Loucy (cell line): ENCODE results near the gene RAP1GDS1.

Experiments
- H2AFZ ChIP-seq: fragments of 200-600 bp; sonication (generic); 2 replicates; pipeline ENCODE4 v1.6.0; 2016; ENCODE audit warnings: antibody characterized with exemption, mild to moderate bottlenecking, low read length, moderate library complexity
- H3F3A ChIP-seq: fragments of 200-600 bp; 2 replicates; pipeline ENCODE4 v1.6.0; 2016; ENCODE audit warnings: antibody characterized with exemption, low read depth, mild to moderate bottlenecking
- H3K27me3 ChIP-seq: fragments of 200-600 bp; sonication (generic); 2 replicates; pipeline ENCODE4 v1.6.1; 2014; ENCODE audit warnings: low read length, mild to moderate bottlenecking; ENCODE audit not compliant: insufficient read depth, poor library complexity, severe bottlenecking
- H3K36me3 ChIP-seq: fragments of 200-600 bp; sonication (generic); 2 replicates; pipeline ENCODE4 v1.6.1; 2016; ENCODE audit warnings: low read length; ENCODE audit not compliant: insufficient read depth
- H3K4me1 ChIP-seq: fragments of 200-600 bp; sonication (generic); 2 replicates; pipeline ENCODE4 v1.5.1; 2014; ENCODE audit warnings: low read length, mild to moderate bottlenecking; ENCODE audit not compliant: insufficient read depth, poor library complexity, severe bottlenecking
- H3K4me2 ChIP-seq: fragments of 200-600 bp; sonication (generic); 2 replicates; pipeline ENCODE4 v1.6.0; 2014; ENCODE audit warnings: antibody characterized with exemption, low read length, low read depth, mild to moderate bottlenecking; ENCODE audit not compliant: poor library complexity, severe bottlenecking
- H3K4me3 ChIP-seq: fragments of 200-600 bp; sonication (generic); 2 replicates; pipeline ENCODE4 v1.5.1; 2014; ENCODE audit warnings: low read length, mild to moderate bottlenecking, mixed read lengths; ENCODE audit not compliant: poor library complexity, severe bottlenecking
- H3K79me2 ChIP-seq: fragments of 200-600 bp; sonication (generic); 2 replicates; pipeline ENCODE4 v1.6.1; 2014; ENCODE audit warnings: low read length; ENCODE audit not compliant: insufficient read depth
- H3K9ac ChIP-seq: fragments of 200-600 bp; sonication (generic); 2 replicates; pipeline ENCODE4 v1.6.0; 2014; ENCODE audit warnings: mild to moderate bottlenecking, low read depth, low read length, moderate library complexity; ENCODE audit not compliant: poor library complexity, severe bottlenecking
- H3K9me2 ChIP-seq: fragments of 200-600 bp; sonication (generic); replicated peaks from 2 replicates; pipeline ENCODE4 v1.6.1; 2016; ENCODE audit warnings: low read depth, low read length, mixed read lengths
- H3K9me3 ChIP-seq: fragments of 200-600 bp; sonication (generic); 2 replicates; pipeline ENCODE4 v1.6.1; 2014; ENCODE audit warnings: mild to moderate bottlenecking, antibody characterized with exemption, low read length, low read depth; ENCODE audit not compliant: insufficient read depth
- H4K20me1 ChIP-seq: fragments of 200-600 bp; sonication (generic); 2 replicates; pipeline ENCODE4 v1.6.0; 2014; ENCODE audit warnings: antibody characterized with exemption, low read length, mild to moderate bottlenecking; ENCODE audit not compliant: insufficient read depth, poor library complexity, severe bottlenecking
- CTCF ChIP-seq: fragments of 200-600 bp; sonication (generic); conservative IDR thresholded peaks from 2 replicates; pipeline ENCODE4 v1.5.1; 2014; ENCODE audit warnings: mild to moderate bottlenecking, antibody characterized with exemption, low read length
- EZH2phosphoT487 ChIP-seq: fragments of 200-600 bp; IDR thresholded peaks from 2 replicates; pipeline ENCODE4 v1.6.1; 2018; ENCODE audit warnings: antibody characterized with exemption, mild to moderate bottlenecking, moderate library complexity, borderline replicate concordance

Gene RAP1GDS1

GRCh38 chr4:98421111-98421510 is 159.9 kb downstream of the RAP1GDS1 start:
- Histone ChIP-seq H3K79me2 (no peaks in the 10 kb centered on the region), H3K9me3 (no peaks in the 10 kb centered on the region), H4K20me1 (no peaks in the 10 kb centered on the region), H2AFZ (no peak overlapping the region), H3K4me2 (no peak overlapping the region), H3K4me1 (no peaks in the 10 kb centered on the region), H3K9me2 (no peaks in the 10 kb centered on the region), H3K27me3 (no peaks in the 10 kb centered on the region), H3K9ac (no peak overlapping the region), H3K4me3 (no peak overlapping the region), H3F3A (no peaks in the 10 kb centered on the region), H3K36me3 (peaks cover 72% of the 10 kb centered on the region)
- TF ChIP-seq CTCF: no peak
- no peak for TF ChIP-seq EZH2phosphoT487

DNA sequence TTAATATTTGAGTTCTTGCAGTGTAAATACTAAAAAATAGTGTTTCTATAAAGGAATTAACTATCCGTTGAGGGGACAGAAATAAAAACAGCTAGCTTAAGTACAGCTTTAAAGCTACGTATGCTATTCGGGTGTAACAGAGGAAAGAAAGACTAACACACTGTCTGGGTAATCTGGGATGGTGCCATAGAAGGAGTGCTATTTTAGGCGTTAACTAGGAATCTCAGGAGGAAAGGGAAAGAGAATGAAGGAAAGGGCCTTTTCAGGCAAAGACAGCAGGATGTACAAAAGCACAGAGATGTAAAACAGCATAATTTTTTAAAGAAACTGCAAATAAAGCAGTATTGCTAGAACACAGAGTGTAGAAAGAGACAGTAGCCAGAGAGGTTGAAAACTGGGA is 161.8 kb downstream of the RAP1GDS1 start:
- no peak overlapping the region for H3K9ac ChIP-seq
- H3F3A ChIP-seq: no peaks in the 10 kb centered on the region
- H3K9me3 ChIP-seq: no peaks in the 10 kb centered on the region
- no peak overlapping the region for H2AFZ ChIP-seq
- H3K4me2 ChIP-seq: no peak overlapping the region
- H3K79me2 ChIP-seq: no peaks in the 10 kb centered on the region
- no peaks in the 10 kb centered on the region for H3K27me3 ChIP-seq
- H3K4me1 ChIP-seq: no peaks in the 10 kb centered on the region
- no peaks in the 10 kb centered on the region for H3K9me2 ChIP-seq
- TF ChIP-seq EZH2phosphoT487: no peak
- TF ChIP-seq CTCF: no peak
- H3K4me3 ChIP-seq: no peak overlapping the region
- H4K20me1 ChIP-seq: no peaks in the 10 kb centered on the region
- H3K36me3 ChIP-seq: peaks cover 58% of the 10 kb centered on the region

- no peaks in the 10 kb centered on the region for H4K20me1 ChIP-seq
- no peaks in the 10 kb centered on the region for H3K27me3 ChIP-seq
- H3K4me2 ChIP-seq: no peak overlapping the region
- no peak overlapping the region for H2AFZ ChIP-seq
- peaks cover 14% of the 10 kb centered on the region; the same call in 1 of the 2 replicates for H3K36me3 ChIP-seq
- no peaks in the 10 kb centered on the region for H3K79me2 ChIP-seq
- H3K9ac ChIP-seq: no peak overlapping the region
- no peaks in the 10 kb centered on the region for H3K9me2 ChIP-seq
- no peak overlapping the region for H3K4me3 ChIP-seq
- TF ChIP-seq EZH2phosphoT487 (no peak), CTCF (no peak)
- no peaks in the 10 kb centered on the region for H3F3A ChIP-seq
- H3K4me1 ChIP-seq: no peaks in the 10 kb centered on the region
- H3K9me3 ChIP-seq: no peaks in the 10 kb centered on the region
These were observed 169.7 kb downstream of the RAP1GDS1 start for GRCh38 chr4:98430708-98431403.
